Skeletal muscle tissue (tissue), 4 donors: Measurements from ENCODE around the gene BAHD1. TPM values are rescaled to one million over a fixed set of nuclear protein-coding genes. Genes with fewer than 3 reads are reported as not detected.

Experiments used
- H3K27ac ChIP-seq: one replicate; pipeline ENCODE4 v1.7.0; 2013; ENCODE audit warnings: mild to moderate bottlenecking, low read depth, low read length, inconsistent platforms
- H3K27me3 ChIP-seq, 3 donors: one replicate each; pipeline ENCODE4 v1.7.0; 2013; ENCODE audit warnings: low read length in 3 of 3; ENCODE audit not compliant: control insufficient read depth in 3 of 3, insufficient read depth in 3 of 3
- H3K36me3 ChIP-seq, 3 donors: one replicate each; pipeline ENCODE4 v1.7.0; 2013; ENCODE audit warnings: low read length in 3 of 3; ENCODE audit not compliant: control insufficient read depth in 3 of 3, insufficient read depth in 3 of 3
- H3K4me1 ChIP-seq, 3 donors: one replicate each; pipeline ENCODE4 v1.7.0; 2013; ENCODE audit warnings: low read length in 3 of 3, mild to moderate bottlenecking in 3 of 3; ENCODE audit not compliant: control insufficient read depth in 3 of 3, insufficient read depth in 3 of 3
- H3K4me3 ChIP-seq, 3 donors: one replicate each; pipeline ENCODE4 v1.7.0; 2013; ENCODE audit warnings: low read length in 3 of 3
- H3K9ac ChIP-seq, 3 donors: one replicate each; pipeline ENCODE4 v1.7.0; 2013; ENCODE audit warnings: low read length in 3 of 3, mild to moderate bottlenecking in 3 of 3, moderate library complexity in 2 of 3, low read depth in 1 of 3
- H3K9me3 ChIP-seq, 3 donors: one replicate each; pipeline ENCODE4 v1.7.0; 2013; ENCODE audit warnings: low read length in 3 of 3; ENCODE audit not compliant: control insufficient read depth in 3 of 3
- total RNA-seq: library from RNA; depleted of rRNA; stranded (reverse); fragments of >200 nt; gene quantifications from one replicate; pipeline ENCODE4 v1.2.3, GENCODE V29; 2014
- donor health status: Osteomylitis.

The BAHD1 gene
- total RNA-seq, 1 donor from 2014 or later: 9.4 TPM

- H3K4me1 ChIP-seq: peaks cover 10 to 27% (median 25%) of the 10 kb centered on the region in 3 donors
- peaks cover 35 to 37% (median 35%) of the 10 kb centered on the region in 3 donors for H3K27me3 ChIP-seq
- H3K27ac ChIP-seq: no peak overlapping the region
- no peaks in the 10 kb centered on the region for H3K36me3 ChIP-seq
- peak overlapping the region; percentile 17 to 58 (median 43) for H3K4me3 ChIP-seq
- H3K9me3 ChIP-seq: no peaks in the 10 kb centered on the region
- H3K9ac ChIP-seq: peak overlapping the region in 1 of 3 donors; percentile 57
Observed at GRCh38 chr15:40436116-40436891, 4.4 kb upstream of the BAHD1 start.

GRCh38 chr15:40436892-40437751, 3.6 kb upstream of the BAHD1 start:
- peaks cover 35 to 37% (median 35%) of the 10 kb centered on the region in 3 donors for H3K27me3 ChIP-seq
- no peak overlapping the region for H3K27ac ChIP-seq
- H3K4me1 ChIP-seq: peaks cover 10 to 27% (median 25%) of the 10 kb centered on the region in 3 donors
- no peaks in the 10 kb centered on the region for H3K9me3 ChIP-seq
- peak overlapping the region in 1 of 3 donors; percentile 57 for H3K9ac ChIP-seq
- H3K36me3 ChIP-seq: no peaks in the 10 kb centered on the region
- peak overlapping the region; percentile 17 to 58 (median 43) for H3K4me3 ChIP-seq

GRCh38 chr15:40437752-40438687, 2.7 kb upstream of the BAHD1 start:
- peaks cover 35 to 37% (median 35%) of the 10 kb centered on the region in 3 donors for H3K27me3 ChIP-seq
- H3K4me1 ChIP-seq: peaks cover 14 to 33% (median 29%) of the 10 kb centered on the region in 3 donors

GRCh38 chr15:40438712-40439111, 2.0 kb upstream of the BAHD1 start:
- peaks cover 15 to 40% (median 33%) of the 10 kb centered on the region in 3 donors for H3K4me1 ChIP-seq

More at GRCh38 chr15:40437752-40438687, 2.7 kb upstream of the BAHD1 start:
- Histone ChIP-seq H3K9ac (no peak overlapping the region), H3K36me3 (no peaks in the 10 kb centered on the region), H3K9me3 (no peaks in the 10 kb centered on the region), H3K27ac (no peak overlapping the region), H3K4me3 (no peak overlapping the region)

GRCh38 chr15:40439461-40439959, 1.2 kb upstream of the BAHD1 start:
- H3K36me3 ChIP-seq: no peaks in the 10 kb centered on the region
- H3K9ac ChIP-seq: peak overlapping the region in 1 of 3 donors; percentile 71
- peaks cover 35 to 37% (median 35%) of the 10 kb centered on the region in 3 donors for H3K27me3 ChIP-seq
- H3K4me1 ChIP-seq: peaks cover 15 to 43% (median 34%) of the 10 kb centered on the region in 3 donors
- H3K27ac ChIP-seq: no peak overlapping the region
- H3K9me3 ChIP-seq: no peaks in the 10 kb centered on the region
- peak overlapping the region; percentile 13 to 73 (median 71) for H3K4me3 ChIP-seq

More at GRCh38 chr15:40438712-40439111, 2.0 kb upstream of the BAHD1 start:
- no peaks in the 10 kb centered on the region for H3K9me3 ChIP-seq
- H3K27ac ChIP-seq: no peak overlapping the region
- no peak overlapping the region for H3K9ac ChIP-seq
- H3K4me3 ChIP-seq: no peak overlapping the region
- H3K36me3 ChIP-seq: no peaks in the 10 kb centered on the region
- H3K27me3 ChIP-seq: peaks cover 35 to 37% (median 35%) of the 10 kb centered on the region in 3 donors

GRCh38 chr15:40439960-40440742, 602 bp upstream of the BAHD1 start:
- peak overlapping the region; percentile 7 to 71 (median 54) for H3K9ac ChIP-seq
- H3K27me3 ChIP-seq: peaks cover 33 to 36% (median 35%) of the 10 kb centered on the region in 3 donors
- no peaks in the 10 kb centered on the region for H3K9me3 ChIP-seq
- no peaks in the 10 kb centered on the region for H3K36me3 ChIP-seq
- H3K4me1 ChIP-seq: peaks cover 15 to 43% (median 34%) of the 10 kb centered on the region in 3 donors
- peak overlapping the region; percentile 71 to 75 (median 73) for H3K4me3 ChIP-seq
- H3K27ac ChIP-seq: no peak overlapping the region

- peaks cover 8 to 36% (median 20%) of the 10 kb centered on the region in 3 donors for H3K4me1 ChIP-seq
- H3K36me3 ChIP-seq: no peaks in the 10 kb centered on the region
- H3K9ac ChIP-seq: peak overlapping the region; percentile 57 to 79 (median 71)
- no peaks in the 10 kb centered on the region for H3K9me3 ChIP-seq
- no peak overlapping the region for H3K27ac ChIP-seq
- H3K4me3 ChIP-seq: peak overlapping the region; percentile 43 to 71 (median 70)
- H3K27me3 ChIP-seq: peaks cover 17 to 20% (median 20%) of the 10 kb centered on the region in 3 donors
Observed at GRCh38 chr15:40441565-40442531, 1.1 kb downstream of the BAHD1 start.

- H3K4me1 ChIP-seq: peaks cover 4 to 34% (median 18%) of the 10 kb centered on the region in 3 donors
- no peak overlapping the region for H3K4me3 ChIP-seq
- no peak overlapping the region for H3K27ac ChIP-seq
Observed at GRCh38 chr15:40443255-40443654, 2.5 kb downstream of the BAHD1 start.

More at GRCh38 chr15:40443255-40443654, 2.5 kb downstream of the BAHD1 start:
- peak overlapping the region in 2 of 3 donors; percentile 16 to 32 for H3K9ac ChIP-seq
- H3K9me3 ChIP-seq: no peaks in the 10 kb centered on the region
- no peaks in the 10 kb centered on the region for H3K36me3 ChIP-seq
- H3K27me3 ChIP-seq: peaks cover 4 to 7% (median 6%) of the 10 kb centered on the region in 3 donors
